WTC11 (cell line): ENCODE measurements around the gene ZNF142.

Experiments
- CREB1 ChIP-seq: sonication (generic); formaldehyde crosslinking; IDR thresholded peaks from 2 replicates; pipeline ENCODE4 v1.8.0; 2023; ENCODE audit warnings: mild to moderate bottlenecking, missing genetic modification reagents
- ELF4 ChIP-seq: sonication (generic); formaldehyde crosslinking; IDR thresholded peaks from 2 replicates; pipeline ENCODE4 v1.8.1; 2022; ENCODE audit warnings: low read depth, mild to moderate bottlenecking, moderate library complexity, missing genetic modification reagents
- ESRRA ChIP-seq: sonication (generic); formaldehyde crosslinking; IDR thresholded peaks from 2 replicates; pipeline ENCODE4 v1.8.1; 2022; ENCODE audit warnings: mild to moderate bottlenecking, missing genetic modification reagents, borderline replicate concordance
- NR3C1 ChIP-seq: sonication (generic); formaldehyde crosslinking; conservative IDR thresholded peaks from 2 replicates; pipeline ENCODE4 v1.8.1; 2023; ENCODE audit warnings: low read depth, mild to moderate bottlenecking, missing genetic modification reagents
- TF ChIP-seq, protein P1 (sequence below): sonication (generic); formaldehyde crosslinking; IDR thresholded peaks from 2 replicates; pipeline ENCODE4 v1.8.1; 2023; ENCODE audit warnings: mild to moderate bottlenecking, missing genetic modification reagents
- TF ChIP-seq, protein P2 (sequence below): fragments of 200-600 bp; IDR thresholded peaks from 2 replicates; pipeline ENCODE4 v1.8.0; 2022; ENCODE audit warnings: antibody characterized with exemption
- TF ChIP-seq, protein P3 (sequence below): sonication (generic); formaldehyde crosslinking; IDR thresholded peaks from 2 replicates; pipeline ENCODE4 v1.8.0; 2022; ENCODE audit warnings: mild to moderate bottlenecking, missing genetic modification reagents

DNA sequence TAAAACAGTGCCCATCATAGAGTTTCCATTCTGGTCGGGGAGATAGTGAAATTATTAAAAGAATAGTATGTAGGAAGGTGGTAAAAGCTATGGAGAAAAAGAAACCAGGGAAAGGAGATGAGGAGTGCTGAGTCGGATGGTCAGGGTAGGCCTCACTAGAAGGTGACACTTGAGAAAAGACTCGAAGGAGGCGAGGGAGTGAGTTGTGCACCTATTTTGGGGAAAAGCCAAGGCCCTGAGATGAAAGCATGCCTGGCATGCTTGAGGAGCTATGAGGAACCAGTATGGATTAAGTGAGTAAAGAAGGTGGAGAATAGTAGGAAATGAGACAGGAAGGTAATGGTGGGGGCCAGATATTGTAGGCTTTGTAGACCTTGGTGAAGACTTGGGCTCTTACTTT lies 43.9 kb upstream of the ZNF142 start:
- TF ChIP-seq CREB1, result no peak
- TF ChIP-seq, protein P1, sequence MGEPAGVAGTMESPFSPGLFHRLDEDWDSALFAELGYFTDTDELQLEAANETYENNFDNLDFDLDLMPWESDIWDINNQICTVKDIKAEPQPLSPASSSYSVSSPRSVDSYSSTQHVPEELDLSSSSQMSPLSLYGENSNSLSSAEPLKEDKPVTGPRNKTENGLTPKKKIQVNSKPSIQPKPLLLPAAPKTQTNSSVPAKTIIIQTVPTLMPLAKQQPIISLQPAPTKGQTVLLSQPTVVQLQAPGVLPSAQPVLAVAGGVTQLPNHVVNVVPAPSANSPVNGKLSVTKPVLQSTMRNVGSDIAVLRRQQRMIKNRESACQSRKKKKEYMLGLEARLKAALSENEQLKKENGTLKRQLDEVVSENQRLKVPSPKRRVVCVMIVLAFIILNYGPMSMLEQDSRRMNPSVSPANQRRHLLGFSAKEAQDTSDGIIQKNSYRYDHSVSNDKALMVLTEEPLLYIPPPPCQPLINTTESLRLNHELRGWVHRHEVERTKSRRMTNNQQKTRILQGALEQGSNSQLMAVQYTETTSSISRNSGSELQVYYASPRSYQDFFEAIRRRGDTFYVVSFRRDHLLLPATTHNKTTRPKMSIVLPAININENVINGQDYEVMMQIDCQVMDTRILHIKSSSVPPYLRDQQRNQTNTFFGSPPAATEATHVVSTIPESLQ (CRISPR knock-in tag), result no peak
- TF ChIP-seq, protein P2, sequence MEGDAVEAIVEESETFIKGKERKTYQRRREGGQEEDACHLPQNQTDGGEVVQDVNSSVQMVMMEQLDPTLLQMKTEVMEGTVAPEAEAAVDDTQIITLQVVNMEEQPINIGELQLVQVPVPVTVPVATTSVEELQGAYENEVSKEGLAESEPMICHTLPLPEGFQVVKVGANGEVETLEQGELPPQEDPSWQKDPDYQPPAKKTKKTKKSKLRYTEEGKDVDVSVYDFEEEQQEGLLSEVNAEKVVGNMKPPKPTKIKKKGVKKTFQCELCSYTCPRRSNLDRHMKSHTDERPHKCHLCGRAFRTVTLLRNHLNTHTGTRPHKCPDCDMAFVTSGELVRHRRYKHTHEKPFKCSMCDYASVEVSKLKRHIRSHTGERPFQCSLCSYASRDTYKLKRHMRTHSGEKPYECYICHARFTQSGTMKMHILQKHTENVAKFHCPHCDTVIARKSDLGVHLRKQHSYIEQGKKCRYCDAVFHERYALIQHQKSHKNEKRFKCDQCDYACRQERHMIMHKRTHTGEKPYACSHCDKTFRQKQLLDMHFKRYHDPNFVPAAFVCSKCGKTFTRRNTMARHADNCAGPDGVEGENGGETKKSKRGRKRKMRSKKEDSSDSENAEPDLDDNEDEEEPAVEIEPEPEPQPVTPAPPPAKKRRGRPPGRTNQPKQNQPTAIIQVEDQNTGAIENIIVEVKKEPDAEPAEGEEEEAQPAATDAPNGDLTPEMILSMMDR, result no peak
- TF ChIP-seq ELF4 (CRISPR knock-in tag), result no peak
- TF ChIP-seq NR3C1 (CRISPR knock-in tag), result no peak
- no peak for TF ChIP-seq ESRRA
- TF ChIP-seq, protein P3, sequence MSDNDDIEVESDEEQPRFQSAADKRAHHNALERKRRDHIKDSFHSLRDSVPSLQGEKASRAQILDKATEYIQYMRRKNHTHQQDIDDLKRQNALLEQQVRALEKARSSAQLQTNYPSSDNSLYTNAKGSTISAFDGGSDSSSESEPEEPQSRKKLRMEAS (CRISPR knock-in tag), result no peak
